HEK293 (cell line): ENCODE measurements around the gene SUSD4.

Experiments
- HOXA7 ChIP-seq: sonication (generic); formaldehyde crosslinking; IDR thresholded peaks from 2 replicates; pipeline ENCODE4 v1.8.1; 2022; ENCODE audit warnings: missing genetic modification reagents, borderline replicate concordance
- PRDM1 ChIP-seq: fragments of 450-650 bp; formaldehyde crosslinking; IDR thresholded peaks from 2 replicates; pipeline ENCODE4; 2016; ENCODE audit warnings: missing biosample characterization, missing genetic modification characterization
- YY2 ChIP-seq: fragments of 450-650 bp; formaldehyde crosslinking; IDR thresholded peaks from 2 replicates; pipeline ENCODE4 v1.5.1; 2016; ENCODE audit warnings: missing biosample characterization, missing genetic modification characterization
- ZNF19 ChIP-seq: fragments of 450-650 bp; formaldehyde crosslinking; IDR thresholded peaks from 2 replicates; pipeline ENCODE4; 2016; ENCODE audit warnings: missing biosample characterization, missing genetic modification characterization, low read depth
- ZNF221 ChIP-seq: fragments of 450-650 bp; formaldehyde crosslinking; IDR thresholded peaks from 2 replicates; pipeline ENCODE4 v1.5.1; 2017; ENCODE audit warnings: missing biosample characterization, missing genetic modification characterization, borderline replicate concordance
- ZNF24 ChIP-seq: fragments of 450-650 bp; formaldehyde crosslinking; IDR thresholded peaks from 2 replicates; pipeline ENCODE4 v1.5.1; 2016; ENCODE audit warnings: missing biosample characterization, missing genetic modification characterization
- ZNF514 ChIP-seq: fragments of 450-650 bp; formaldehyde crosslinking; IDR thresholded peaks from 2 replicates; pipeline ENCODE4 v1.5.1; 2016; ENCODE audit warnings: missing biosample characterization, missing genetic modification characterization
- ZNF555 ChIP-seq: fragments of 450-650 bp; formaldehyde crosslinking; conservative IDR thresholded peaks from 2 replicates; pipeline ENCODE4 v1.5.1; 2017; ENCODE audit warnings: missing biosample characterization, mild to moderate bottlenecking, missing genetic modification characterization, inconsistent platforms
- ZNF654 ChIP-seq: fragments of 450-650 bp; formaldehyde crosslinking; IDR thresholded peaks from 2 replicates; pipeline ENCODE4 v1.5.1; 2016; ENCODE audit warnings: low read depth, missing biosample characterization, missing genetic modification characterization
- ZNF747 ChIP-seq: fragments of 450-650 bp; formaldehyde crosslinking; IDR thresholded peaks from 2 replicates; pipeline ENCODE4 v1.5.1; 2016; ENCODE audit warnings: missing biosample characterization, missing genetic modification characterization
- ZSCAN30 ChIP-seq: fragments of 450-650 bp; IDR thresholded peaks from 2 replicates; pipeline ENCODE4 v1.5.1; 2018; ENCODE audit warnings: missing biosample characterization, mild to moderate bottlenecking, missing genetic modification characterization, moderate library complexity
- TF ChIP-seq, protein P1 (sequence below): fragments of 450-650 bp; formaldehyde crosslinking; IDR thresholded peaks from 2 replicates; pipeline ENCODE4 v1.5.1; 2016; ENCODE audit warnings: missing biosample characterization, missing genetic modification characterization, borderline replicate concordance
- TF ChIP-seq, protein P2 (sequence below): fragments of 450-650 bp; formaldehyde crosslinking; IDR thresholded peaks from 2 replicates; pipeline ENCODE4 v1.5.1; 2016; ENCODE audit warnings: missing biosample characterization, missing genetic modification characterization

GRCh38 chr1:223344491-223344890, 19.5 kb downstream of the SUSD4 start:
- TF ChIP-seq, protein P1, sequence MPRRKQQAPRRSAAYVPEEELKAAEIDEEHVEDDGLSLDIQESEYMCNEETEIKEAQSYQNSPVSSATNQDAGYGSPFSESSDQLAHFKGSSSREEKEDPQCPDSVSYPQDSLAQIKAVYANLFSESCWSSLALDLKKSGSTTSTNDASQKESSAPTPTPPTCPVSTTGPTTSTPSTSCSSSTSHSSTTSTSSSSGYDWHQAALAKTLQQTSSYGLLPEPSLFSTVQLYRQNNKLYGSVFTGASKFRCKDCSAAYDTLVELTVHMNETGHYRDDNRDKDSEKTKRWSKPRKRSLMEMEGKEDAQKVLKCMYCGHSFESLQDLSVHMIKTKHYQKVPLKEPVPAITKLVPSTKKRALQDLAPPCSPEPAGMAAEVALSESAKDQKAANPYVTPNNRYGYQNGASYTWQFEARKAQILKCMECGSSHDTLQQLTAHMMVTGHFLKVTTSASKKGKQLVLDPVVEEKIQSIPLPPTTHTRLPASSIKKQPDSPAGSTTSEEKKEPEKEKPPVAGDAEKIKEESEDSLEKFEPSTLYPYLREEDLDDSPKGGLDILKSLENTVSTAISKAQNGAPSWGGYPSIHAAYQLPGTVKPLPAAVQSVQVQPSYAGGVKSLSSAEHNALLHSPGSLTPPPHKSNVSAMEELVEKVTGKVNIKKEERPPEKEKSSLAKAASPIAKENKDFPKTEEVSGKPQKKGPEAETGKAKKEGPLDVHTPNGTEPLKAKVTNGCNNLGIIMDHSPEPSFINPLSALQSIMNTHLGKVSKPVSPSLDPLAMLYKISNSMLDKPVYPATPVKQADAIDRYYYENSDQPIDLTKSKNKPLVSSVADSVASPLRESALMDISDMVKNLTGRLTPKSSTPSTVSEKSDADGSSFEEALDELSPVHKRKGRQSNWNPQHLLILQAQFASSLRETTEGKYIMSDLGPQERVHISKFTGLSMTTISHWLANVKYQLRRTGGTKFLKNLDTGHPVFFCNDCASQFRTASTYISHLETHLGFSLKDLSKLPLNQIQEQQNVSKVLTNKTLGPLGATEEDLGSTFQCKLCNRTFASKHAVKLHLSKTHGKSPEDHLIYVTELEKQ, result no peak
- TF ChIP-seq ZNF221 (tag by site-specific recombination) (no peak), ZNF19 (tag by site-specific recombination) (no peak), ZNF24 (no peak), ZNF555 (no peak), ZNF654 (tag by site-specific recombination) (no peak), PRDM1 (tag by site-specific recombination) (no peak), HOXA7 (CRISPR knock-in tag) (no peak), ZNF514 (no peak), YY2 (tag by site-specific recombination) (no peak), ZNF747 (tag by site-specific recombination) (no peak), ZSCAN30 (tag by site-specific recombination) (no peak)
- TF ChIP-seq, protein P2, sequence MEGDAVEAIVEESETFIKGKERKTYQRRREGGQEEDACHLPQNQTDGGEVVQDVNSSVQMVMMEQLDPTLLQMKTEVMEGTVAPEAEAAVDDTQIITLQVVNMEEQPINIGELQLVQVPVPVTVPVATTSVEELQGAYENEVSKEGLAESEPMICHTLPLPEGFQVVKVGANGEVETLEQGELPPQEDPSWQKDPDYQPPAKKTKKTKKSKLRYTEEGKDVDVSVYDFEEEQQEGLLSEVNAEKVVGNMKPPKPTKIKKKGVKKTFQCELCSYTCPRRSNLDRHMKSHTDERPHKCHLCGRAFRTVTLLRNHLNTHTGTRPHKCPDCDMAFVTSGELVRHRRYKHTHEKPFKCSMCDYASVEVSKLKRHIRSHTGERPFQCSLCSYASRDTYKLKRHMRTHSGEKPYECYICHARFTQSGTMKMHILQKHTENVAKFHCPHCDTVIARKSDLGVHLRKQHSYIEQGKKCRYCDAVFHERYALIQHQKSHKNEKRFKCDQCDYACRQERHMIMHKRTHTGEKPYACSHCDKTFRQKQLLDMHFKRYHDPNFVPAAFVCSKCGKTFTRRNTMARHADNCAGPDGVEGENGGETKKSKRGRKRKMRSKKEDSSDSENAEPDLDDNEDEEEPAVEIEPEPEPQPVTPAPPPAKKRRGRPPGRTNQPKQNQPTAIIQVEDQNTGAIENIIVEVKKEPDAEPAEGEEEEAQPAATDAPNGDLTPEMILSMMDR (tag by site-specific recombination), result no peak
